Psoas muscle (tissue), 8 donors: ENCODE measurements around the gene VLDLR. TPM values are rescaled to one million over a fixed set of nuclear protein-coding genes. Genes with fewer than 3 reads are reported as not detected.
A peak's percentile ranks its signal among the peaks of the same experiment; 100 is the strongest.

ENCODE experiments used
- ATAC-seq, 4 donors: fragments of 200-7000 bp; cut with Tn5 transposase; one replicate each; pipeline ENCODE4 v1.9.1; 2020; ENCODE audit warnings: moderate library complexity in 3 of 4, mild to moderate bottlenecking in 2 of 4
- DNase-seq, 2 donors: peaks; one replicate each; pipeline ENCODE4 v3.0.0-alpha.2; 2020
- H3K27ac ChIP-seq: fragments of 200-600 bp; one replicate; pipeline ENCODE4 v1.8.0; 2022
- H3K27me3 ChIP-seq, 3 donors: fragments of 200-600 bp in 1 of 3; one replicate each; pipeline versions ENCODE4 v1.6.1 to v1.8.0; 2013 to 2022; ENCODE audit warnings: low read length in 2 of 3, mild to moderate bottlenecking in 2 of 3, moderate library complexity in 1 of 3; ENCODE audit not compliant: insufficient read depth in 3 of 3
- H3K36me3 ChIP-seq, 2 donors: fragments of 200-600 bp in 1 of 2; one replicate each; pipeline versions ENCODE4 v1.6.1 to v1.8.0; 2013 to 2022; ENCODE audit warnings: low read depth in 1 of 2, mild to moderate bottlenecking in 1 of 2, moderate library complexity in 1 of 2; ENCODE audit not compliant: insufficient read depth in 1 of 2
- H3K4me1 ChIP-seq: fragments of 200-600 bp; one replicate; pipeline ENCODE4 v1.8.0; 2022
- H3K4me3 ChIP-seq: fragments of 200-600 bp; one replicate; pipeline ENCODE4 v1.8.0; 2022; ENCODE audit warnings: mild to moderate bottlenecking
- H3K9me3 ChIP-seq: fragments of 200-600 bp; one replicate; pipeline ENCODE4 v1.8.0; 2022
- CTCF ChIP-seq: fragments of 200-600 bp; IDR thresholded peaks from one replicate; pipeline ENCODE4 v1.8.0; 2022; ENCODE audit warnings: antibody characterized with exemption
- WGBS, 3 donors: extraction: QIAGEN DNeasy Blood & Tissue Kit; methylation state at CpG; one replicate each; pipeline versions ENCODE4 v1.1.6 to v1.1.7; 2013; 5-methylcytosine and 5-hydroxymethylcytosine counted together
- intact Hi-C, 2 donors: fragments of 100-400 bp; cut with DNase I; formaldehyde crosslinking; loops; one replicate each; pipeline versions ENCODE4 v1.11.0 to v1.14.2; 2022
- polyA plus RNA-seq, 3 donors: library from polyadenylated mRNA; stranded (reverse); fragments of 200-250 nt; gene quantifications; one replicate each; pipeline ENCODE4 v1.2.3, GENCODE V29; 2013
- total RNA-seq, 4 donors: library from RNA; stranded (reverse); fragmentation: NEBNext Ultra II Directional in 2 of 4; extraction: Animal tissue kit (Norgen Biotek cat#: 25700) in 2 of 4; gene quantifications; one replicate each; pipeline versions ENCODE4 v1.2.1 to v1.2.4, GENCODE V29; 2021 to 2023
- donor health status: healthy with polysubstance abuse.
- donor health status: DM: no; HTN: no; CAD: no; lungs with moderate emphysema.
- donor health status: Bipolar disorder and iron deficiency.
- donor health status: healthy.
- donor health status: DM: yes; HTN: yes; CAD: no.
- donor health status: DM: no; HTN: no; CAD: no.
- donor health status: DM: no; HTN: no; CAD: no.
- donor health status: DM: yes; HTN: yes; CAD: no.

Gene VLDLR
- total and polyA plus RNA-seq, 7 donors = 7.9 to 34.4 (median 20.3) TPM

- Histone ChIP-seq H3K36me3 (peaks cover 4 to 34% of the 10 kb centered on the region in 2 donors), H3K9me3 (no peaks in the 10 kb centered on the region), H3K27ac (no peak overlapping the region), H3K27me3 (no peaks in the 10 kb centered on the region), H3K4me3 (no peak overlapping the region), H3K4me1 (no peaks in the 10 kb centered on the region)
- 81 to 94% (median 82%) methylated on average over 9 of the region's 9 CpGs for WGBS, 3 donors
- TF ChIP-seq CTCF = no peak
- intact Hi-C loops = loop anchor here in 1 of 2 donors (10.0 kb wide), 1 partner anchor 157 kb away; no protein-coding TSS in a partner anchor
- no peak for DNase-seq
- no peak for ATAC-seq
These were observed 35.8 kb downstream of the VLDLR start for GRCh38 chr9:2657427-2657826.

GRCh38 chr9:2662496-2662895 lies 40.9 kb downstream of the VLDLR start:
- H3K27ac ChIP-seq = peak overlapping the region; percentile 78
- no peaks in the 10 kb centered on the region for H3K9me3 ChIP-seq
- WGBS, 3 donors = 77 to 88% (median 82%) methylated on average over 7 of the region's 7 CpGs
- H3K4me1 ChIP-seq = peaks cover 19% of the 10 kb centered on the region
- H3K4me3 ChIP-seq = no peak overlapping the region
- no peaks in the 10 kb centered on the region for H3K27me3 ChIP-seq
- no peak for TF ChIP-seq CTCF
- intact Hi-C loops = loop anchor here (5.0 kb wide), 2 partner anchors 40 to 65 kb away; partner anchors contain the start of gene VLDLR (in 1 of the 2)
- ATAC-seq (peak; percentile 26 to 65 (median 54)), DNase-seq (no peak)
- no peaks in the 10 kb centered on the region for H3K36me3 ChIP-seq

GRCh38 chr9:2663461-2664173 lies 42.0 kb downstream of the VLDLR start:
- 15 to 18% (median 15%) methylated on average over 7 of the region's 7 CpGs for WGBS, 3 donors
- no peaks in the 10 kb centered on the region for H3K36me3 ChIP-seq
- H3K9me3 ChIP-seq = no peaks in the 10 kb centered on the region
- peak; percentile 85 to 94 (median 90) for ATAC-seq
- peak in 1 of 2 donors; percentile 54 for DNase-seq
- intact Hi-C loops = loop anchor here (5.0 kb wide), 2 partner anchors 41 to 64 kb away; partner anchors contain the start of gene VLDLR (in 1 of the 2)
- H3K4me1 ChIP-seq = peaks cover 19% of the 10 kb centered on the region
- peak overlapping the region; percentile 78 for H3K27ac ChIP-seq
- no peak for TF ChIP-seq CTCF
- peak overlapping the region; percentile 45 for H3K4me3 ChIP-seq
- H3K27me3 ChIP-seq = no peaks in the 10 kb centered on the region

- ATAC-seq = peak; percentile 19 to 41 (median 22)
- Histone ChIP-seq H3K27me3 (no peaks in the 10 kb centered on the region), H3K4me3 (peak overlapping the region; percentile 45), H3K36me3 (no peaks in the 10 kb centered on the region), H3K27ac (peak overlapping the region; percentile 78), H3K9me3 (no peaks in the 10 kb centered on the region), H3K4me1 (peaks cover 19% of the 10 kb centered on the region)
- WGBS, 3 donors = 43 to 63% (median 50%) methylated on average over 4 of the region's 4 CpGs
- intact Hi-C loops = loop anchor here (5.0 kb wide), 3 partner anchors 42 to 63 kb away; partner anchors contain the start of gene VLDLR (in 1 of the 2)
- no peak for DNase-seq
- TF ChIP-seq CTCF = no peak
These were observed 42.8 kb downstream of the VLDLR start for GRCh38 chr9:2664174-2665065.
